ENCODE results near the gene TRIM54.

Gene TRIM54

DNA sequence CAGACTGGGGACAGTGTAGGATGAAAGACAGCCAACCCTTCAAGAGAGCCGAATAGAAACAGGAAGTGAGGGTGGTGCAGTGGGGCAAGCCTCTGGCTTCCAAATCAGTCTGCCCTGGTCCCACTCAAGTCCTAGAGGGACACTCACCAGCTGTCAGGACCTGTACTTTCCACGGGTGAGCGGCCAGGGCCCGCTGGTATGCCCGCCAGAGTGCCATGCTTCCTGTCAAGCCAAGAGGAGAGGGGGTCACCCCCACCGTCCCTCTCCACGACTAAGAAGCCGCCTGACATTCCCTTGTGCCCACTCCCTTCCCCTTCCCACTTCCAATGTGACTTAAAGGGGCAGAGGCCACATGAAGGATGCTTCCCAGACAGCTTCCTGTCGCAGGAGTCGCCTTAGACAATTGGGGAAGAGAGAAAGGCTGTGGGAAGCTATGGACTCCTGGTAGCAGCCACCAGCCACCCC lies 40.1 kb downstream of the TRIM54 start:
- peaks cover 15 to 23% of the 10 kb centered on the region in 2 donors for H3K4me1 ChIP-seq (ENCODE audit: control insufficient read depth in 2 of 2, insufficient read depth in 2 of 2, low read length in 2 of 2)
- H3K9ac ChIP-seq (ENCODE audit: low read depth in 1 of 2, low read length in 2 of 2): peak overlapping the region; percentile 97
- peaks cover 7 to 13% of the 10 kb centered on the region in 2 donors for H3K36me3 ChIP-seq (ENCODE audit: control insufficient read depth in 2 of 2, insufficient read depth in 2 of 2, low read length in 2 of 2)
- H3K9me3 ChIP-seq (ENCODE audit: control insufficient read depth in 2 of 2, low read length in 2 of 2): no peaks in the 10 kb centered on the region
- H3K27me3 ChIP-seq (ENCODE audit: control insufficient read depth in 2 of 2, insufficient read depth in 2 of 2, low read length in 2 of 2): no peaks in the 10 kb centered on the region
- peak overlapping the region; percentile 67 to 99 for H3K4me3 ChIP-seq (ENCODE audit: low read length in 2 of 2)
- H3K27ac ChIP-seq (ENCODE audit: low read depth in 2 of 2, low read length in 2 of 2): peak overlapping the region; percentile 84 to 89

DNA sequence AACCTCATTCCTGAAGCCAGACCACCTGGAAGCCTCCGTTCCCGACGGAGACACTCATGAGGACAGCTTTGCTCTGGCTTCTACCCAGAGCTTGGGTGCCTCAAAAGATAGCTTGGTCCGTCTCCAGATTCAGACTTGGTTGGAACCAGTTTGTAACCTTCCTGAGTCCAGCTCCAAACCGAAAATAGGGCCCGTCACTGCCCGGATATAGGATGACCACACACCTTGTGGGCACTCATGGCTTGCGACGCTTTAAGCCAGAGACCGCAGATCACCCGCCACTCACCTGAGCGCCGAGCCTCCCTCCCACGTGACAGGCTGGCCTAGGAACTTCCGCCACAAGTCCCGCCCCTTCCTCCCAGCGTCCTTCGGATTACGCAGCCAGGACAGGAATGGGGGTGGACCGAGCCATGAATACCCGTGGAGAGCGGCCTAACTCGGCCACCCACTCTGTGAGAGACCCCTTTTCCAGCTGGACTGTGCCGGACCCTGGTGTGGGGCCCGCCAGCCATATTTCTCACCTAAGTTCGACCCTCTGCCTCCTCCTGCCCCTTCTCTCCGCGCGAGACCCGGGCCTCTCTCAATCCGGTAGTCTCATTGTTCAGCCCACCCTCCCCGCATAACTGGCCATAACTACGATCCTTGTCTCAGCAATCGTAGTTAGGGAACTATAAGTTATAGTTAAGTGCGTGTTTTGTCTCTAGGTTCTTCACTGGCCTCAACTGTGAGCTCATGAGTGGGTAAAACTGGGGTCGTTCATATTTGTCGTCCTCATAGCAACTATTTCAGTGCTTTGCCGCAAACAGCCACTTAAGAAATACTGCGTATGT lies 40.8 kb downstream of the TRIM54 start, which contains the start of gene MPV17:
TSS of gene MPV17 (minus strand) at position 332 of the 830 bp plus-strand sequence. CDS start 580 bp downstream, outside the sequence.
- Histone ChIP-seq H3K27ac (ENCODE audit: low read depth in 2 of 2, low read length in 2 of 2) (peak within 1 kb of the TSS; percentile 84 to 89), H3K4me1 (ENCODE audit: control insufficient read depth in 2 of 2, insufficient read depth in 2 of 2, low read length in 2 of 2) (peaks cover 15 to 23% of the 10 kb centered on the region in 2 donors), H3K36me3 (ENCODE audit: control insufficient read depth in 2 of 2, insufficient read depth in 2 of 2, low read length in 2 of 2) (peaks cover 11 to 16% of the 10 kb centered on the region in 2 donors), H3K27me3 (ENCODE audit: control insufficient read depth in 2 of 2, insufficient read depth in 2 of 2, low read length in 2 of 2) (no peaks in the 10 kb centered on the region), H3K4me3 (ENCODE audit: low read length in 2 of 2) (peak within 1 kb of the TSS; percentile 67 to 99), H3K9ac (ENCODE audit: low read depth in 1 of 2, low read length in 2 of 2) (peak within 1 kb of the TSS; percentile 97), H3K9me3 (ENCODE audit: control insufficient read depth in 2 of 2, low read length in 2 of 2) (no peaks in the 10 kb centered on the region)

DNA sequence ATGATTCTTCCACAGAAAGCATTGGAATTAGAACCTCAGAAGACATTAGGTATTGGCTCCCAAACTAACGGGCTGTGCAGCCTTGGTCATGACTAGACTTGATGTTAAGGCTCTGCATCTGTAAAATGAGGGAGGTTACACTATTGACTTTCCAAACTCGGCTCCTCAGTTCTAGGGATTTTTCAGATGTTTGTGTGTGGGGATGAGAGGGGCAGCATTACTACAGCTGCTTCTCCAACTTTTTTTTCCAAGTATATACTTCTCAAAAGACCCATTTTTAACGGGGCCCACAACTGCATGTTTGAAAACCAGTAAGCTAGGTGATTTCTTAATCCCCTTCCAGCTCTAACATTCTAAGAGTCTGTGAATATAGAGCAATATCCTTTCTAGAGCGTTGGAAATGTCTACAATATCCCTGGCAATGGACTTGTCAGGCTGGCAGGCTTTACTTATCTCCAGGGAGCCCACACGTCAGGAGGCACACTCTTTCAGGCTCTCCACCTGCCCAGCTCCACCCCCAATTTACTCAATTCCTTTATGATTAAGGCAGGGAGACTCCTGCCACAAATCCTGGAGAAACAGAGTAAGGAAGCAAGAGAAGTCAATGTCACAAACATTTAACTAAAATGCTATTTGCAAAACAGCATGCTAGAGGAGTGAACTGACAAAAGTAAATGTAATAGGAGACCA lies 41.5 kb downstream of the TRIM54 start:
- no peaks in the 10 kb centered on the region for H3K9me3 ChIP-seq (ENCODE audit: control insufficient read depth in 2 of 2, low read length in 2 of 2)
- H3K9ac ChIP-seq (ENCODE audit: low read depth in 1 of 2, low read length in 2 of 2): peak overlapping the region; percentile 97
- H3K27me3 ChIP-seq (ENCODE audit: control insufficient read depth in 2 of 2, insufficient read depth in 2 of 2, low read length in 2 of 2): no peaks in the 10 kb centered on the region
- peak overlapping the region; percentile 67 to 99 for H3K4me3 ChIP-seq (ENCODE audit: low read length in 2 of 2)
- H3K4me1 ChIP-seq (ENCODE audit: control insufficient read depth in 2 of 2, insufficient read depth in 2 of 2, low read length in 2 of 2): peaks cover 15 to 23% of the 10 kb centered on the region in 2 donors
- H3K27ac ChIP-seq (ENCODE audit: low read depth in 2 of 2, low read length in 2 of 2): peak overlapping the region; percentile 84 to 89
- H3K36me3 ChIP-seq (ENCODE audit: control insufficient read depth in 2 of 2, insufficient read depth in 2 of 2, low read length in 2 of 2): peaks cover 19 to 23% of the 10 kb centered on the region in 2 donors

DNA sequence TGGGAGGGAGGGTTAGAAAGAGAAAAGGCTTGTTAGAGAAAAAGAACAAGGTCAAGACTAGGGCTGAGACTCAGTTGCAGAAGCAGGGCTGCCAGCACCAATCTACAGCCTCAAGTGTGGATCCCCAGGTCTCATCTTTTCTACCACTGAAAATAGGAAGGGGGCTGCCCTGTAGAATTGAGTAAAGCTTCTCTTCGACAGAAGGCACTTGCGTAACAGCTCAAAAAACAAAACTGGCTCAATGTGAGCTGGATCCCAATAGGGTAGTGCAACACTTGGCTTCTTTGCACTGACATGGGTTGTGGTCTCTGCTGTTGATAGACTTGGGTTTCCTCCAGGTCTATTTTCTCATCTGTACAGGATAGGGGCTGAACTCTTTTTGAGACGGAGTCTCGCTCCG lies 42.5 kb downstream of the TRIM54 start:
- H3K4me3 ChIP-seq (ENCODE audit: low read length in 2 of 2): no peak overlapping the region
- no peak overlapping the region for H3K27ac ChIP-seq (ENCODE audit: low read depth in 2 of 2, low read length in 2 of 2)
- peaks cover 25 to 33% of the 10 kb centered on the region in 2 donors for H3K36me3 ChIP-seq (ENCODE audit: control insufficient read depth in 2 of 2, insufficient read depth in 2 of 2, low read length in 2 of 2)
- no peaks in the 10 kb centered on the region for H3K27me3 ChIP-seq (ENCODE audit: control insufficient read depth in 2 of 2, insufficient read depth in 2 of 2, low read length in 2 of 2)
- H3K9ac ChIP-seq (ENCODE audit: low read depth in 1 of 2, low read length in 2 of 2): no peak overlapping the region
- no peaks in the 10 kb centered on the region for H3K9me3 ChIP-seq (ENCODE audit: control insufficient read depth in 2 of 2, low read length in 2 of 2)
- H3K4me1 ChIP-seq (ENCODE audit: control insufficient read depth in 2 of 2, insufficient read depth in 2 of 2, low read length in 2 of 2): peaks cover 15 to 23% of the 10 kb centered on the region in 2 donors

DNA sequence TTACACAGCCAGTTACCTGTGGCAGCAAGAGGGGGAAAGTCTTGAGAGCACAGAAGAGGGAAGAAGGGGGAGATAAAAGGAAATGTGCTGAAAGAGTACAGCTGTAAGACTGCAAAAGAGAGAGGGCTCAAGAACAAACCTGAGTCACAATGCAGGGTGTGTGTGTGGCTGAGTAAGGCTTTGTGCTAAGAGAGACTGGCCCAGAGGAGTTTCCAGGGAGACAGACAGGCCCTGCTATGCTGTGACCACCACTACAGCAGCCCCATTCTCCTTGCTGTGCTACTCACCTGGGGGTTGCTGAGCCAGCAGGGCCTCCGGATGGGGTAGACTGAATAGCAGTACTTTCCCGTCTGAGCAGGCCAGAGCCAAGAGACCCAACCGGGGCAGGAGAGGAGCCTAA lies 53.1 kb downstream of the TRIM54 start:
- no peak overlapping the region for H3K4me3 ChIP-seq (ENCODE audit: low read length in 2 of 2)
- H3K27ac ChIP-seq (ENCODE audit: low read depth in 2 of 2, low read length in 2 of 2): no peak overlapping the region
- H3K9ac ChIP-seq (ENCODE audit: low read depth in 1 of 2, low read length in 2 of 2): no peak overlapping the region
- H3K9me3 ChIP-seq (ENCODE audit: control insufficient read depth in 2 of 2, low read length in 2 of 2): no peaks in the 10 kb centered on the region
- H3K27me3 ChIP-seq (ENCODE audit: control insufficient read depth in 2 of 2, insufficient read depth in 2 of 2, low read length in 2 of 2): no peaks in the 10 kb centered on the region
- peaks cover 58 to 68% of the 10 kb centered on the region in 2 donors for H3K36me3 ChIP-seq (ENCODE audit: control insufficient read depth in 2 of 2, insufficient read depth in 2 of 2, low read length in 2 of 2)
- H3K4me1 ChIP-seq (ENCODE audit: control insufficient read depth in 2 of 2, insufficient read depth in 2 of 2, low read length in 2 of 2): no peaks in the 10 kb centered on the region

DNA sequence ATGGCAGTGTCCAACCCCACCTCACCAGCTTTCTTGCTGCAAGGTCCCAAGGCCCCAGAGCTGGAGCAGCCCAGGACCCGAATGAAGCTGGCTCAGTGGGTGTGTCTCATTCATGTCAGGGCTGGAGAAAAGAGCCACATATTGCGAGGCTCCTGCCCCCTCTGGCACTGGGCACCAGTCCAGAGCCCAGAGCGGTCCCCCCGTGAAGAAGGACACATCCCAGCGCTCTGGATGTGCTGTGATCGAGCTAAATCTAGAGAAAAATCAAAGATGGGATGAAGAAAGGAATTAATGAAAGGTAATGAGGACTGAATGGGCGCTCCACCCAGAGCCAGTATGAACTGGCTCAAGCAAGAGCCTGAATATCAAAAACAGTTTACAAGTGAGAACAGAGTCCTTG lies 53.9 kb downstream of the TRIM54 start:
- Histone ChIP-seq H3K27me3 (ENCODE audit: control insufficient read depth in 2 of 2, insufficient read depth in 2 of 2, low read length in 2 of 2) (no peaks in the 10 kb centered on the region), H3K36me3 (ENCODE audit: control insufficient read depth in 2 of 2, insufficient read depth in 2 of 2, low read length in 2 of 2) (peaks cover 59 to 63% of the 10 kb centered on the region in 2 donors), H3K27ac (ENCODE audit: low read depth in 2 of 2, low read length in 2 of 2) (no peak overlapping the region), H3K9ac (ENCODE audit: low read depth in 1 of 2, low read length in 2 of 2) (no peak overlapping the region), H3K9me3 (ENCODE audit: control insufficient read depth in 2 of 2, low read length in 2 of 2) (no peaks in the 10 kb centered on the region), H3K4me3 (ENCODE audit: low read length in 2 of 2) (no peak overlapping the region), H3K4me1 (ENCODE audit: control insufficient read depth in 2 of 2, insufficient read depth in 2 of 2, low read length in 2 of 2) (no peaks in the 10 kb centered on the region)

DNA sequence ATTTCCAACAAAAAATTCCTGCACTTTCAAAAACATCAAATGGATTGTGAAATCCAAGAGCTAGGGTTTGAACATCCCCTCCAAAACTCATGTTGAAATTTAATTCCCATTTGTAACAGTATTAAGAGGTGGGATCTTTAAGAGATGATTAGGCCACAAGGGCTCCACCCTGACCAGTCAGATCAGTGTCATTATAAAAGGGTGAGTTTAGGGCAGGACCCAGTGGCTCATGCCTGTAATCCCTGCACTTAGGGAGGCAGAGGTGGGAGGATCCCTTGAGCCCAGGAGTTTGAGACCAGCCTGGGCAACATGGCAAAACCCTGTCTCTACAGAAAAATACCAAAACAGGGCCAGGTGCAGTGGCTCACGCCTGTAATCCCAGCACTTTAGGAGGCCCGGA lies 65.4 kb downstream of the TRIM54 start:
- no peaks in the 10 kb centered on the region for H3K9me3 ChIP-seq (ENCODE audit: control insufficient read depth in 2 of 2, low read length in 2 of 2)
- H3K4me1 ChIP-seq (ENCODE audit: control insufficient read depth in 2 of 2, insufficient read depth in 2 of 2, low read length in 2 of 2): no peaks in the 10 kb centered on the region
- H3K4me3 ChIP-seq (ENCODE audit: low read length in 2 of 2): no peak overlapping the region
- no peak overlapping the region for H3K9ac ChIP-seq (ENCODE audit: low read depth in 1 of 2, low read length in 2 of 2)
- no peak overlapping the region for H3K27ac ChIP-seq (ENCODE audit: low read depth in 2 of 2, low read length in 2 of 2)
- H3K27me3 ChIP-seq (ENCODE audit: control insufficient read depth in 2 of 2, insufficient read depth in 2 of 2, low read length in 2 of 2): no peaks in the 10 kb centered on the region
- peaks cover 5 to 7% of the 10 kb centered on the region in 2 donors for H3K36me3 ChIP-seq (ENCODE audit: control insufficient read depth in 2 of 2, insufficient read depth in 2 of 2, low read length in 2 of 2)

DNA sequence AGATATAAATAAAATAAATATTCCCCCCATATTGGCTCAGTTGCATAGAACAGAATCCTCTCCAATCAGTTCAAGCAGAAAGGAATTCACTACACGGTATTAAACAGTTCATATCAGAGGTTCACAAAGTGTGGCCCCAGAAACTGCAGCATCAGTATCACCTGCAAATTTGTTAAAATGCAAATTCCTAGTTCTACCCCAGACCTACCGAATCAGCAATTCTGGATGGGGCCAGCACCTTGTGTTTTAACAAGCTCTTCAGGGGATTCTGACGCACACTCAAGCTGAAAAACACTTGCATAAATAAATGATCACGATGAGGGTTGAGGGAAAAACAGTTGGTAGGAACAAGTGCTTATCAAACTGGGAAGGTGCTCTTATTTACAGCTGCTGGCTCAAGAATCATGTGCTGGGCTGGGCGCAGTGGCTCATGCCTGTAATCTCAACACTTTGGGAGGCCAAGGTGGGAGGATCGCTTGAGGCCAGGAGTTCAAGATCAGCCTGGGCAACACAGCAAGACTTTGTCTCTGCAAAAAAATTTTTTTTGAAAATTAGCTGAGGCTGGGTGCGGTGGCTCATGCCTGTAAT lies 68.0 kb downstream of the TRIM54 start:
- H3K4me1 ChIP-seq (ENCODE audit: control insufficient read depth in 2 of 2, insufficient read depth in 2 of 2, low read length in 2 of 2): peaks cover 5 to 7% of the 10 kb centered on the region in 2 donors
- H3K36me3 ChIP-seq (ENCODE audit: control insufficient read depth in 2 of 2, insufficient read depth in 2 of 2, low read length in 2 of 2): no peaks in the 10 kb centered on the region
- no peak overlapping the region for H3K4me3 ChIP-seq (ENCODE audit: low read length in 2 of 2)
- no peaks in the 10 kb centered on the region for H3K27me3 ChIP-seq (ENCODE audit: control insufficient read depth in 2 of 2, insufficient read depth in 2 of 2, low read length in 2 of 2)
- H3K27ac ChIP-seq (ENCODE audit: low read depth in 2 of 2, low read length in 2 of 2): no peak overlapping the region
- H3K9ac ChIP-seq (ENCODE audit: low read depth in 1 of 2, low read length in 2 of 2): no peak overlapping the region
- H3K9me3 ChIP-seq (ENCODE audit: control insufficient read depth in 2 of 2, low read length in 2 of 2): no peaks in the 10 kb centered on the region

DNA sequence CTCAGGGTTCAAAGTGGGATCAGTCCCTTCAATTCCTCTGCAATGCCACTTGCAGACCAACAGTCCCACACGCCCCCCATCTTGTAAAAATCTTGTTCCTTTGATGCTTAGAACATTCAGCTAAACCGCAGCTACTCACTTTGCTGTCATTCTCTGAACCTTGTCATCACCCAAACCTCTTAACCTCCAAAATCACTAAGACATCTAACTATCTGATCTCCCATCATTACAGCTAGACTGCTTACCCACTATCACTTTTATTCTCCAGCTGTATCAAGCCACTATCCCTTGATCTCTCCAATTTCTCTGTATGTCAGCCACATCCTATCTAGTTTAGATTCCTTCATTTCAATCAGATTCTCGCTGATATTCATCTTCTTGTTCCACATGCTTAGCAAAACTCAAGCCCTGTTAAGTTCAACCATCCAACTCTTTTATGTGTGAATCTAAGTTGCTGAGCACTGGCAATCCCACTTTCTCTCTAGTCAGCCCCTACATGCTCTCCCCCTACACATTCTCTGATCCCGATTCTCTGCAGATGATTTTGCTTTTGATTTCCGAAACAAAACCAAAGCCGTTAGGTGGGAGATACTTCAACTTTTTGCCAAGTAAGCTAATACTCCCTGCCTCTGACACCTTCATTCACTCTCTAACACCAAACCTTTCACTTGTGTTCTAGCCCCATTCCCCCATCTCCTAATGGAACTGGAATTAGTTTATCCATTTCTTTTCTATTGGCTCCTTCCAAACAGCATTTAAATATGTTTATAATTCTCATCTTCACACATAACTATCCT lies 69.8 kb downstream of the TRIM54 start:
- no peaks in the 10 kb centered on the region for H3K9me3 ChIP-seq (ENCODE audit: control insufficient read depth in 2 of 2, low read length in 2 of 2)
- no peaks in the 10 kb centered on the region for H3K36me3 ChIP-seq (ENCODE audit: control insufficient read depth in 2 of 2, insufficient read depth in 2 of 2, low read length in 2 of 2)
- H3K4me3 ChIP-seq (ENCODE audit: low read length in 2 of 2): no peak overlapping the region
- peaks cover 13 to 14% of the 10 kb centered on the region in 2 donors for H3K4me1 ChIP-seq (ENCODE audit: control insufficient read depth in 2 of 2, insufficient read depth in 2 of 2, low read length in 2 of 2)
- H3K27me3 ChIP-seq (ENCODE audit: control insufficient read depth in 2 of 2, insufficient read depth in 2 of 2, low read length in 2 of 2): no peaks in the 10 kb centered on the region
- no peak overlapping the region for H3K27ac ChIP-seq (ENCODE audit: low read depth in 2 of 2, low read length in 2 of 2)
- H3K9ac ChIP-seq (ENCODE audit: low read depth in 1 of 2, low read length in 2 of 2): no peak overlapping the region

Measured in mucosa of rectum (tissue), 2 donors.